NCI-H2107 (cell line): ENCODE data around the gene FGF10.
A peak's percentile ranks its signal among the peaks of the same experiment; 100 is the strongest.

ENCODE experiments used
- DNase-seq: peaks from one replicate; lab custom pipeline; 2025; lab: John Stamatoyannopoulos, UW

Gene FGF10

GRCh38 chr5:44389090-44389822, at the start of gene FGF10:
TSS of gene FGF10 (minus strand) at chr5:44389420. CDS start at chr5:44388682, 738 bp downstream.
- DNase-seq = no peak

GRCh38 chr5:44426944-44427343, 37.7 kb upstream of the FGF10 start:
- no peak for DNase-seq

- no peak for DNase-seq
Measured at GRCh38 chr5:44412286-44412685, 23.1 kb upstream of the FGF10 start.

GRCh38 chr5:44402084-44402483, 12.9 kb upstream of the FGF10 start:
- DNase-seq = no peak

GRCh38 chr5:44401611-44402010, 12.4 kb upstream of the FGF10 start:
- DNase-seq = no peak

GRCh38 chr5:44398382-44398781, 9.2 kb upstream of the FGF10 start:
- DNase-seq = no peak

GRCh38 chr5:44396312-44396711, 7.1 kb upstream of the FGF10 start:
- no peak for DNase-seq

GRCh38 chr5:44390351-44390750, 1.1 kb upstream of the FGF10 start:
- DNase-seq = no peak

- no peak for DNase-seq
Measured at GRCh38 chr5:44389823-44390143, 563 bp upstream of the FGF10 start.

- no peak for DNase-seq
Measured at GRCh38 chr5:44388321-44389089, 715 bp downstream of the FGF10 start.

- no peak for DNase-seq
Measured at GRCh38 chr5:44387921-44388320, 1.3 kb downstream of the FGF10 start.

- peak; percentile 3 for DNase-seq
Measured at GRCh38 chr5:44387406-44387805, 1.8 kb downstream of the FGF10 start.

- no peak for DNase-seq
Measured at GRCh38 chr5:44385291-44385900, 3.8 kb downstream of the FGF10 start.

- DNase-seq = no peak
Measured at GRCh38 chr5:44384816-44385215, 4.4 kb downstream of the FGF10 start.

- DNase-seq = no peak
Measured at GRCh38 chr5:44382894-44383293, 6.3 kb downstream of the FGF10 start.

GRCh38 chr5:44377057-44377456, 12.2 kb downstream of the FGF10 start:
- no peak for DNase-seq

- DNase-seq = no peak
Measured at GRCh38 chr5:44372028-44372427, 17.2 kb downstream of the FGF10 start.

- DNase-seq = no peak
Measured at GRCh38 chr5:44367203-44367602, 22.0 kb downstream of the FGF10 start.

- no peak for DNase-seq
Measured at GRCh38 chr5:44365345-44365744, 23.9 kb downstream of the FGF10 start.

GRCh38 chr5:44364097-44364496, 25.1 kb downstream of the FGF10 start:
- no peak for DNase-seq

GRCh38 chr5:44361342-44362001, 27.7 kb downstream of the FGF10 start:
- no peak for DNase-seq

GRCh38 chr5:44360919-44361318, 28.3 kb downstream of the FGF10 start:
- DNase-seq = no peak

GRCh38 chr5:44358421-44358820, 30.8 kb downstream of the FGF10 start:
- no peak for DNase-seq
